Loucy (cell line): ENCODE measurements around the gene NOL4L.

Experiments
- CTCF ChIP-seq: fragments of 200-600 bp; sonication (generic); conservative IDR thresholded peaks from 2 replicates; pipeline ENCODE4 v1.5.1; 2014; ENCODE audit warnings: mild to moderate bottlenecking, antibody characterized with exemption, low read length
- EZH2phosphoT487 ChIP-seq: fragments of 200-600 bp; IDR thresholded peaks from 2 replicates; pipeline ENCODE4 v1.6.1; 2018; ENCODE audit warnings: antibody characterized with exemption, mild to moderate bottlenecking, moderate library complexity, borderline replicate concordance

DNA sequence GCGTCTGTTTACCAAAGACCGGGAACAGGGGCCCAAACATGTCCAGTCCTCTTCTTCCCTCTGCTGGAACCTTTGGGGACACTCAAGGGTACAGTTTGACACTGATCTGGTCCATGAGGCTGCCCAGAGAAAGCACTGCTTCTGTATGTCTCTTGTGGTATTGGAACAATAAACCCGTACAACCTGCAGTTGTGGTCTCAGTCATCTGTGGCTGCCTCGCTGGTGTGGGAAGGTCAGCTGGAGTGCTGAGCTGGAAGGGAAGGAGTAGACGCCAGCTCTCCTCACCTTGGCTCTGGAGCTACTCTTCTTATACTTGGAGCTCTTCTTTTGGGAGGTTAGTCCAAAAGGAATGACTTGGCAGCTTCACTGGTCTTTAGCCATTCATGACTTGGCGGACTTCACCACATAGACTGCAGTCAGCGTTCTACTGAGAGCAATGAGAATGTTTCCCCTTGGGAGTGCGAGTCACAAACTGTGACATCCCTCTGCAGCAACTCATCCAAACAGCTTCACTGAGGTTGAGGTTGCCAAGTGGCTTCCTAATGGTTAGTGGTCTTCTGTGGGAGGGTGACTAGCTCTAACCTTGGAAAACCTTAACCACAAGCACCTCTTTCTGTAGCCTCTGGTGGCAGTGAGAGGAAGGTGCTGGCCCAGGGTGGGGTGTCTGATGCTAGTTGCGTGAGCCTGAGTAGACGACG is 145.9 kb downstream of the NOL4L start:
- TF ChIP-seq CTCF: peak; percentile 17
- no peak for TF ChIP-seq EZH2phosphoT487
